SK-N-SH (cell line): ENCODE measurements around the gene USF3. TPM values are rescaled to one million over a fixed set of nuclear protein-coding genes. Genes with fewer than 3 reads are reported as not detected.

ENCODE experiments used
- CTCF ChIA-PET: fragments of 300-600, 350-600 bp; formaldehyde crosslinking; extraction: SDS; loops from one replicate; lab custom pipeline; 2021; lab: Yijun Ruan, JAX
- POLR2A ChIA-PET: fragments of 350-600 bp; sonication (Branson Sonifier 250); formaldehyde crosslinking; extraction: SDS; loops from one replicate; lab custom pipeline; 2020; ENCODE audit warnings: antibody characterized with exemption, inconsistent platforms; lab: Yijun Ruan, JAX
- DNase-seq: peaks from one replicate; pipeline ENCODE4 v3.0.0; 2012
- H2AFZ ChIP-seq: fragments of 200-600 bp; sonication (generic); 2 replicates; pipeline ENCODE4 v1.8.1; 2016; ENCODE audit warnings: antibody characterized with exemption, mild to moderate bottlenecking, low read depth
- H3F3A ChIP-seq: fragments of 200-600 bp; sonication (generic); replicated peaks from 2 replicates; pipeline ENCODE3; 2016; ENCODE audit warnings: antibody characterized with exemption, mild to moderate bottlenecking; ENCODE audit not compliant: insufficient read depth
- H3K27ac ChIP-seq, 2 experiments: fragments of 200-500 bp in 1 of 2; fragments of 200-600 bp in 1 of 2; sonication (Bioruptor generic) in 1 of 2; sonication (generic), shearing (Covaris generic) in 1 of 2; 2 replicates each; pipeline versions ENCODE4 v1.5.1 to v1.6.1; 2014 to 2016; ENCODE audit warnings: low read depth in 2 of 2, inconsistent platforms in 1 of 2, low read length in 1 of 2, mild to moderate bottlenecking in 1 of 2, mixed read lengths in 1 of 2
- H3K27me3 ChIP-seq: fragments of 200-600 bp; sonication (generic), shearing (Covaris generic); 2 replicates; pipeline ENCODE4 v1.6.1; 2016; ENCODE audit warnings: mixed run types; ENCODE audit not compliant: insufficient read depth
- H3K36me3 ChIP-seq, 2 experiments: fragments of 200-500 bp in 1 of 2; fragments of 200-600 bp in 1 of 2; sonication (Bioruptor generic) in 1 of 2; sonication (generic) in 1 of 2; replicated peaks in 1 of 2; 2 replicates each; pipeline versions ENCODE3 to v1.5.1; 2014 to 2016; ENCODE audit warnings: low read length in 1 of 2, mild to moderate bottlenecking in 1 of 2; ENCODE audit not compliant: insufficient read depth in 2 of 2, control insufficient read depth in 1 of 2
- H3K4me1 ChIP-seq, 2 experiments: fragments of 200-500 bp in 1 of 2; fragments of 200-600 bp in 1 of 2; sonication (Bioruptor generic) in 1 of 2; sonication (generic), shearing (Covaris generic) in 1 of 2; 2 replicates each; pipeline versions ENCODE4 v1.5.1 to v1.6.1; 2014 to 2016; ENCODE audit warnings: low read depth in 1 of 2, low read length in 1 of 2, mixed run types in 1 of 2; ENCODE audit not compliant: insufficient read depth in 2 of 2, control insufficient read depth in 1 of 2
- H3K4me2 ChIP-seq: fragments of 200-600 bp; sonication (generic), shearing (Covaris generic); 2 replicates; pipeline ENCODE4 v1.6.1; 2017; ENCODE audit warnings: mixed run types
- H3K4me3 ChIP-seq, 2 experiments: fragments of 200-500 bp in 1 of 2; fragments of 200-600 bp in 1 of 2; sonication (Bioruptor generic) in 1 of 2; sonication (generic), shearing (Covaris generic) in 1 of 2; 2 replicates each; pipeline versions ENCODE4 v1.5.1 to v1.8.1; 2014 to 2016; ENCODE audit warnings: low read depth in 2 of 2, inconsistent platforms in 1 of 2, low read length in 1 of 2, mild to moderate bottlenecking in 1 of 2, mixed read lengths in 1 of 2, moderate library complexity in 1 of 2
- H3K79me2 ChIP-seq: fragments of 200-600 bp; sonication (generic); 2 replicates; pipeline ENCODE4 v1.8.1; 2017; ENCODE audit warnings: mild to moderate bottlenecking; ENCODE audit not compliant: insufficient read depth
- H3K9ac ChIP-seq: fragments of 200-600 bp; sonication (generic); 2 replicates; pipeline ENCODE4 v1.6.1; 2017; ENCODE audit warnings: mixed run types
- H3K9me2 ChIP-seq: fragments of 200-600 bp; sonication (generic); 2 replicates; pipeline ENCODE4 v1.6.1; 2017; ENCODE audit warnings: mixed run types
- H3K9me3 ChIP-seq: fragments of 200-600 bp; sonication (generic); 2 replicates; pipeline ENCODE4 v1.6.1; 2017; ENCODE audit warnings: mixed run types, mild to moderate bottlenecking, moderate library complexity
- H4K20me1 ChIP-seq: fragments of 200-600 bp; sonication (generic); 2 replicates; pipeline ENCODE4 v1.6.1; 2017; ENCODE audit warnings: mild to moderate bottlenecking, mixed run types; ENCODE audit not compliant: insufficient read depth
- CHD2 ChIP-seq: fragments of 150-350 bp; IDR thresholded peaks from 2 replicates; pipeline ENCODE4 v1.6.1; 2018; ENCODE audit warnings: low read length; ENCODE audit not compliant: partially characterized antibody
- ELF1 ChIP-seq: IDR thresholded peaks from 2 replicates; pipeline ENCODE4 v1.4.0; 2012
- EP300 ChIP-seq, 2 experiments: IDR thresholded peaks; 2 replicates each; pipeline versions ENCODE4 v1.4.0 to v1.6.1; 2012; ENCODE audit warnings: borderline replicate concordance in 1 of 2, low read depth in 1 of 2, low read length in 1 of 2
- EZH2phosphoT487 ChIP-seq: fragments of 200-600 bp; sonication (generic); IDR thresholded peaks from 2 replicates; pipeline ENCODE4 v1.6.1; 2017; ENCODE audit warnings: low read depth, mixed run types, mild to moderate bottlenecking, antibody characterized with exemption, moderate library complexity, borderline replicate concordance
- FOSL2 ChIP-seq: IDR thresholded peaks from 2 replicates; pipeline ENCODE4 v1.4.0; 2012; ENCODE audit warnings: low read depth, mild to moderate bottlenecking, moderate library complexity, borderline replicate concordance
- FOXJ3 ChIP-seq: sonication (generic); formaldehyde crosslinking; IDR thresholded peaks from 2 replicates; pipeline ENCODE4 v1.5.1; 2020; ENCODE audit warnings: mild to moderate bottlenecking, missing genetic modification reagents
- FOXM1 ChIP-seq: IDR thresholded peaks from 2 replicates; pipeline ENCODE4 v1.4.0; 2012; ENCODE audit warnings: low read depth, mild to moderate bottlenecking
- GABPA ChIP-seq: IDR thresholded peaks from 2 replicates; pipeline ENCODE4 v1.4.0; 2012; ENCODE audit warnings: low read depth, mild to moderate bottlenecking
- GATA2 ChIP-seq: sonication (generic); formaldehyde crosslinking; IDR thresholded peaks from 2 replicates; pipeline ENCODE4 v1.5.0; 2020; ENCODE audit warnings: mild to moderate bottlenecking, missing genetic modification reagents
- JUND ChIP-seq: IDR thresholded peaks from 2 replicates; pipeline ENCODE4 v1.4.0; 2012
- MAX ChIP-seq: IDR thresholded peaks from 2 replicates; pipeline ENCODE4 v1.4.0; 2012; ENCODE audit warnings: low read depth
- MXI1 ChIP-seq: IDR thresholded peaks from 2 replicates; pipeline ENCODE4 v1.6.1; 2012; ENCODE audit warnings: mild to moderate bottlenecking, low read depth, low read length, improper control_type of control experiment
- NFIC ChIP-seq: IDR thresholded peaks from 2 replicates; pipeline ENCODE4 v1.4.0; 2012; ENCODE audit warnings: borderline replicate concordance
- NRF1 ChIP-seq: IDR thresholded peaks from 2 replicates; pipeline ENCODE4 v1.6.1; 2012; ENCODE audit warnings: low read depth, mild to moderate bottlenecking, low read length
- PBX3 ChIP-seq: IDR thresholded peaks from 2 replicates; pipeline ENCODE4; 2012
- POLR2AphosphoS5 ChIP-seq: IDR thresholded peaks from 2 replicates; pipeline ENCODE4 v1.6.1; 2012; ENCODE audit warnings: low read depth, low read length
- RAD21 ChIP-seq: IDR thresholded peaks from 2 replicates; pipeline ENCODE4 v1.6.1; 2012; ENCODE audit warnings: mild to moderate bottlenecking, low read length
- RCOR1 ChIP-seq: fragments of 150-350 bp; IDR thresholded peaks from 2 replicates; pipeline ENCODE4 v1.6.1; 2017; ENCODE audit warnings: antibody characterized with exemption, low read length
- REST ChIP-seq: IDR thresholded peaks from 2 replicates; pipeline ENCODE4 v1.6.1; 2012; ENCODE audit warnings: mild to moderate bottlenecking, low read depth, low read length, moderate library complexity
- RFX5 ChIP-seq: IDR thresholded peaks from 2 replicates; pipeline ENCODE4 v1.6.1; 2012; ENCODE audit warnings: mild to moderate bottlenecking, improper control_type of control experiment, low read length
- RXRA ChIP-seq: IDR thresholded peaks from 2 replicates; pipeline ENCODE4 v1.4.0; 2012; ENCODE audit warnings: low read depth, mild to moderate bottlenecking, borderline replicate concordance
- SIN3A ChIP-seq: IDR thresholded peaks from 2 replicates; pipeline ENCODE4 v1.6.1; 2012; ENCODE audit warnings: low read depth, mild to moderate bottlenecking, low read length, moderate library complexity, borderline replicate concordance
- SMC3 ChIP-seq: IDR thresholded peaks from 2 replicates; pipeline ENCODE4 v1.6.1; 2012; ENCODE audit warnings: low read depth, low read length, improper control_type of control experiment
- TCF12 ChIP-seq: IDR thresholded peaks from 2 replicates; pipeline ENCODE4 v1.4.0; 2012
- TEAD4 ChIP-seq: IDR thresholded peaks from 2 replicates; pipeline ENCODE4 v1.4.0; 2012; ENCODE audit warnings: mild to moderate bottlenecking, borderline replicate concordance; ENCODE audit not compliant: insufficient read depth
- USF1 ChIP-seq: IDR thresholded peaks from 2 replicates; pipeline ENCODE4 v1.4.0; 2012; ENCODE audit warnings: low read depth, borderline replicate concordance
- WGBS: methylation state at CpG from one replicate; pipeline ENCODE4 v1.1.6; 2017; ENCODE audit warnings: low lambda C conversion rate; 5-methylcytosine and 5-hydroxymethylcytosine counted together
- polyA plus RNA-seq, 3 experiments: library from polyadenylated mRNA; depleted of rRNA; stranded (reverse); fragments of >200 nt; gene quantifications; 2 replicates each; pipeline ENCODE4 v1.2.3, GENCODE V29; 2012

The USF3 gene
- polyA plus RNA-seq, 1 of the 3 experiments (the other 2 are of a cell fraction): 3.1 TPM

GRCh38 chr3:113741620-113742019 lies 45.2 kb upstream of the USF3 start:
- Histone ChIP-seq H3K4me1 (peaks cover 6 to 7% of the 10 kb centered on the region in 2 experiments; a peak in 3 of 4 replicates), H3K4me2 (no peak overlapping the region), H3K9ac (no peak overlapping the region), H3K9me3 (no peaks in the 10 kb centered on the region), H3K4me3 (no peak overlapping the region), H3K36me3 (peaks cover 0 to 4% of the 10 kb centered on the region in 2 experiments), H3K9me2 (no peaks in the 10 kb centered on the region), H3F3A (peaks cover 34% of the 10 kb centered on the region), H3K79me2 (peaks cover 94% of the 10 kb centered on the region), H3K27me3 (no peaks in the 10 kb centered on the region), H3K27ac (no peak overlapping the region), H2AFZ (no peak overlapping the region), H4K20me1 (peaks cover 80% of the 10 kb centered on the region)
- ChIA-PET CTCF (interaction anchor here (0.6 to 1.1 kb wide), 2 partner anchors 23 to 73 kb away, joined by 3 read pairs; no protein-coding TSS in a partner anchor), POLR2A (no interaction called here)
- TF ChIP-seq RFX5 (no peak), GABPA (no peak), FOSL2 (no peak), USF1 (no peak), SMC3 (no peak), FOXJ3 (CRISPR knock-in tag) (no peak), TEAD4 (no peak), CHD2 (no peak), EZH2phosphoT487 (no peak), SIN3A (no peak), MXI1 (no peak), NRF1 (no peak), PBX3 (no peak)
- DNase-seq: no peak
- WGBS: 48% methylated on average over 1 of the region's 1 CpG

- Histone ChIP-seq H3K4me2 (no peak overlapping the region), H3K4me1 (peaks cover 6 to 7% of the 10 kb centered on the region in 2 experiments; a peak in 3 of 4 replicates), H3K9me3 (no peaks in the 10 kb centered on the region), H3K79me2 (peaks cover 99% of the 10 kb centered on the region), H3K27ac (no peak overlapping the region), H2AFZ (no peak overlapping the region), H3K27me3 (no peaks in the 10 kb centered on the region), H3K4me3 (no peak overlapping the region), H3F3A (peaks cover 36% of the 10 kb centered on the region), H3K36me3 (peaks cover 0 to 4% of the 10 kb centered on the region in 2 experiments), H3K9me2 (no peaks in the 10 kb centered on the region), H3K9ac (no peak overlapping the region), H4K20me1 (peaks cover 86% of the 10 kb centered on the region)
- TF ChIP-seq NRF1 (no peak), REST (no peak), RXRA (no peak), SIN3A (no peak), JUND (no peak), RAD21 (no peak), EP300 (IDR thresholded peaks at IDR 0.05; ENCODE audit: borderline replicate concordance in 1 of 2, low read depth in 1 of 2, low read length in 1 of 2) (no peak), GATA2 (no peak), EZH2phosphoT487 (no peak), TEAD4 (no peak), NFIC (no peak), POLR2AphosphoS5 (no peak), ELF1 (no peak), CHD2 (no peak), RCOR1 (no peak), MAX (no peak), TCF12 (no peak), FOXM1 (no peak)
- 94% methylated on average over 5 of the region's 5 CpGs for WGBS
- ChIA-PET CTCF (interaction anchor here (0.6 to 1.3 kb wide), 4 partner anchors 9 to 103 kb away, joined by 3 read pairs; no protein-coding TSS in a partner anchor), POLR2A (no interaction called here)
- DNase-seq: no peak
Measured at GRCh38 chr3:113741086-113741485, 44.6 kb upstream of the USF3 start.
